HK-2 (cell line): ENCODE data around the gene OR5D14.

ENCODE experiments used
- DNase-seq: peaks from one replicate; pipeline ENCODE4 v3.0.0-alpha.2; 2018; ENCODE audit not compliant: unreplicated experiment

The OR5D14 gene

DNA sequence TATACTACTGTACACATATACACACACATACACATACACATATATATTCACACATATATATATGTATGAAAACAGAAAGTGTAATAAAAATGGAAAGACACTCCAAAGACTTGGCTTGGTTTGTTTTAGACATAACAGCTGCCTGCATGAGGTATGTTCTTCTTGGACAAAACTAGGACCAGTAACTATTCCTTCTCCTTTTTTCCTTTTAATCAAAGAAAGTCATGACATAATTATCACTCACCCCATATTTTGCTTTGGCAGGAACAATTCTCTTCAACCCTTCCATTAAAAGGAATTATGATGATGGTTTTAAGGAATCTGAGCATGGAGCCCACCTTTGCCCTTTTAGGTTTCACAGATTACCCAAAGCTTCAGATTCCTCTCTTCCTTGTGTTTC, at the start of gene OR5D14:
Gene OR5D14, plus strand, starts transcription at position 301 of the 400 bp plus-strand sequence. Its CDS starts 0 bp downstream, at position 301.
- DNase-seq = no peak

DNA sequence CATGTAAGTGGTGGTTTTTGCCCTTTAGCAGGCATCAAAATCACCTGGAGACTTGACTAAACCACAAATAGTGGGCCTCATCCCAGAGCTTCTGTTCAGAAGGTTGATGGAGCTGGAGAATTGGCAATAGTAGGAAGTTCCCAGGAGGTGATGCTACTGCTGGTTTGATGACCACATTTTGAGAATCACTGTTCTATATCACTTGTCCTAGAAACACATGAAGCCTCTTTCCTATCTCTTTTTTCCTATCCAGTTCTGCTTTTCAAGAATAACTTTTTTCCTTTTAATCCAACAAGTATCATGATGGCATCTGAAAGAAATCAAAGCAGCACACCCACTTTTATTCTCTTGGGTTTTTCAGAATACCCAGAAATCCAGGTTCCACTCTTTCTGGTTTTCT, 22.2 kb upstream of the OR5D14 start, which contains the start of gene OR5D13:
Gene OR5D13, plus strand, starts transcription at position 301 of the 400 bp plus-strand sequence. Its CDS starts 0 bp downstream, at position 301.
- no peak for DNase-seq

DNA sequence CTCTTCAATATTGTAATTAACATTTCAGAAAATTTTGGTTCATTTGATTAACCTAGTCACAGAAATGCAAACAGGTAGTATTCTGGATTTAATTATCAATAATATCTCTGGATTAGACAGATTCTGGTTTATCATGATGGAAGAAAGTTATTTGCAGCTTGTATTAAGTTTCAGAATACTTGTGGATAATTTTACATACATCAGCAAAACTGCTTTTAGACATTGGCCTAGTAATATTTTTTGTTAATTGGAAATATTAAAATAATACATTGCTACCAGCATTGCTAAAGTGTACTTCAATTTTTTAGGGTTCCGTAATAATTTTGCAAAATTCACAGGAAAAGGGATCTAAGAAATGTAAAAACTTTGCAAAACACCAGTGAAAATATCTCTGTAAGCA, 3.8 kb upstream of the OR5D14 start:
- no peak for DNase-seq

DNA sequence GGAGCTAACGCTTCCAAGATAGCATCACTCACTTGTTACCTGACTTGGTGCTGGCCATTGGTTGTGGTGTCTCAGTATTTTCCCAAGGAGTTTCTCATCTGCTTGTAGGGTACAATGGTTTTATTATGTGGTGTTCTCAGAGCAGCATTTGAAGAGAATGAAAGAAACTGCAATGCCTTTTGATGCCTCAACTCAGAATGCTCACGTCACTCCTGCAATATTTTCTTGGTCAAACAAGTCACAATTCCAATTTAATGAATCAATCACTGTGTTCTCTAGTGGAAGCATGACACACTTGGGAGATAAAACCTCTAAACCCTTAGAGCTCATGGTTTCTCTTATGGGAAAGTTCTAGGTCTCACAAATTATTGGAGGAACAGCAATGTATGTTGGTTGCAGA, 2.0 kb upstream of the OR5D14 start:
- no peak for DNase-seq

DNA sequence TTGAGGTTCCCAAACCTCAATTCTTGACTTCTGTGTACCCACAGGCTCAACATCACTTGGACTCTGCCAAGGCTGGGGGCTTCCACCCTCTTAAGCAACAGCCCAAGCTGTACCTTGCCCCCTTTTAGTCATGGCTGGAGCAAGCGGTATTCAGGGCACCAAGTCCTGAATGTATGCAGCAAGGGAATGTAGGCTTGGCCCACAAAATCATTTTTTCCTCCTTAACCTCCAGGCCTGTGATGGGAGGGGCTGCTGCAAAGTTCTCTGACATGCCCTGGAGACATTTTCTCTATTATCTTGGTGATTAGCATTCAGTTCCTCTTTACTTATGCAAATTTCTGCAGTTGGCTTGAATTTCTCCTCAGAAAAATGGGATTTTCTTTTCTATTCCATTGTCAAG, 10.9 kb downstream of the OR5D14 start:
- DNase-seq = no peak

DNA sequence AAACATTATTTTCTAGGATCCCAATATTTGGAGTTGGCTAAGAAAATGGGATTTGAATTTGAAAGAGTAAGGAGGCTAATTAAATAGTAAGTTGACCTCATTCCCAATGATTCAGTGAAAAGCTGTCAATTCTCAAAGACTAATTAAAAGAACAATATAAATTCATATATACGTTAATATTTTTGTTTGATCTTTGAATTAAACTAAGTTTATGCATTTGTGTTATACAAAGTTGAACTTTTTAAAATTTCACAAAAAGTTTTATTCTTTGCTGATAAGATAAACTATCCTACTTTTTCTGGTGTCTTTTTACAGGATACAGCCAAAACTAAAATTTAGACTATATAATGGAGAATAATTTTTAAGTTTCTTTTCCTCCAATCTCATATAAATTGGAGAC, 15.7 kb downstream of the OR5D14 start, which contains the start of gene OR5L1:
Gene OR5L1, plus strand, starts transcription at position 301 of the 400 bp plus-strand sequence. CDS start 100 bp downstream, outside the sequence.
- no peak for DNase-seq

DNA sequence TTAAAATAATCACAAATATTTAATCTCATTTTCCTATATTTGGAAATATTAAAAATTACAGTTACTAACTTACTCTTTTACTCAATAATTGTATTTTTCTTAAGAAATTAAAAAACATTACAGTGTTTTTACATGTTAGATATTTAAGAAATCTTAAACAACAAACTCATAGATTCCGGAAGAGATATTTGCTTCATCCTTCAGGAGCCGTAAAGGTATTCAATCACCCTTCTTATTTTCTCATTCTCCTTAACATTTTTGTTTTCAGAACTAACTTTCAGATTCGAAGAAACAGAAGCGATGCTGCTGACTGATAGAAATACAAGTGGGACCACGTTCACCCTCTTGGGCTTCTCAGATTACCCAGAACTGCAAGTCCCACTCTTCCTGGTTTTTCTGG, 24.0 kb downstream of the OR5D14 start, which contains the start of gene OR5D18:
Gene OR5D18, plus strand, starts transcription at position 301 of the 400 bp plus-strand sequence. Its CDS starts 0 bp downstream, at position 301.
- DNase-seq = no peak

DNA sequence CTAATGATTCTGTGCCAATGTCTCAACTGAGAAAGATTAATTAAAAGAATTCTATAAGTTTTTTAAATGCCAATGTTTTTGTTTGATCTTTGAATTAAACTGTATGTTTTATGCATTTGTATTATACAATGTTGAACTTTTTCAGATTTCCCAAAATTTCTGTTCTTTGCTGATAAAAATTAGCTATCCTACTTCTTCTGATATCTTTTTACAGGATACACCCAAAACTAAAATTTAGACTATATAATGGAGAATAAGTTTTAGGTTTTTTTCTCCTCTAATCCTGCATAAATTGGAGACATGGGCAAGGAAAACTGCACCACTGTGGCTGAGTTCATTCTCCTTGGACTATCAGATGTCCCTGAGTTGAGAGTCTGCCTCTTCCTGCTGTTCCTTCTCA, 31.6 kb downstream of the OR5D14 start, which contains the start of gene OR5L2:
Gene OR5L2, plus strand, starts transcription at position 301 of the 400 bp plus-strand sequence. Its CDS starts 0 bp downstream, at position 301.
- DNase-seq = no peak

DNA sequence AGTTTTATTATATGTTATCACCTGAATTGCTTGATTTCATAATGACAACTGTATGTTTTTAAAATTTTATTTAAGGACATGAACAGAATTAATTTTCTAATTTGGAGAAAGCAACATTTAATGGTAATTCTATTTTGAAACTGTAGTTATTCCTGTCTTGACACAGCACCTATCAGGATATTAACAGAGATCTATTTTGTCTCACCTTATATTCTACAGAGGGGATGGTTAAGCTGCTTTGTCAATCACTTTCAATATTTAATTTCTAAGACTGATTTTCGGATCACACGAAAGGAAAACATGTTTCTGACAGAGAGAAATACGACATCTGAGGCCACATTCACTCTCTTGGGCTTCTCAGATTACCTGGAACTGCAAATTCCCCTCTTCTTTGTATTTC, 43.1 kb downstream of the OR5D14 start, which contains the start of gene OR5D16:
Gene OR5D16, plus strand, starts transcription at position 301 of the 400 bp plus-strand sequence. Its CDS starts 0 bp downstream, at position 301.
- DNase-seq = no peak
